Glutamatergic neuron (in vitro differentiated cells): ENCODE measurements around the gene KATNA1. TPM values are rescaled to one million over a fixed set of nuclear protein-coding genes. Genes with fewer than 3 reads are reported as not detected.

ENCODE experiments used
- DNase-seq: peaks from one replicate; pipeline ENCODE4 v3.0.0; 2022
- H3K27ac Mint-ChIP-seq: one replicate; pipeline ENCODE4 v1.8.0; 2020; ENCODE audit warnings: mild to moderate bottlenecking, mixed read lengths, inconsistent platforms; ENCODE audit not compliant: unreplicated experiment
- H3K27me3 Mint-ChIP-seq: one replicate; pipeline ENCODE4 v1.8.0; 2020; ENCODE audit warnings: mild to moderate bottlenecking, moderate library complexity, mixed read lengths, inconsistent platforms; ENCODE audit not compliant: unreplicated experiment
- H3K36me3 Mint-ChIP-seq: one replicate; pipeline ENCODE4 v1.8.0; 2020; ENCODE audit warnings: mild to moderate bottlenecking, mixed read lengths, inconsistent platforms; ENCODE audit not compliant: unreplicated experiment
- H3K4me1 Mint-ChIP-seq: one replicate; pipeline ENCODE4 v1.8.0; 2020; ENCODE audit warnings: mild to moderate bottlenecking, low read depth, mixed read lengths, inconsistent platforms; ENCODE audit not compliant: unreplicated experiment
- H3K4me3 Mint-ChIP-seq: one replicate; pipeline ENCODE4 v1.8.0; 2020; ENCODE audit warnings: mild to moderate bottlenecking, mixed read lengths, inconsistent platforms; ENCODE audit not compliant: unreplicated experiment
- H3K9me3 Mint-ChIP-seq: one replicate; pipeline ENCODE4 v1.8.0; 2020; ENCODE audit warnings: mild to moderate bottlenecking, moderate library complexity, mixed read lengths, inconsistent platforms; ENCODE audit not compliant: unreplicated experiment
- CTCF ChIP-seq: fragments of 200-600 bp; sonication (generic); IDR thresholded peaks from one replicate; pipeline ENCODE4 v1.5.0; 2021; ENCODE audit not compliant: partially characterized antibody, unreplicated experiment
- total RNA-seq: library from RNA; stranded (reverse); fragmentation: NEBNext Ultra II Directional; extraction: Animal tissue kit (Norgen Biotek cat#: 25700); gene quantifications from one replicate; pipeline ENCODE4 v1.2.1, GENCODE V29; 2021; ENCODE audit not compliant: unreplicated experiment

KATNA1 gene
- total RNA-seq, 1 donor from 2014 or later = 10.9 TPM

DNA sequence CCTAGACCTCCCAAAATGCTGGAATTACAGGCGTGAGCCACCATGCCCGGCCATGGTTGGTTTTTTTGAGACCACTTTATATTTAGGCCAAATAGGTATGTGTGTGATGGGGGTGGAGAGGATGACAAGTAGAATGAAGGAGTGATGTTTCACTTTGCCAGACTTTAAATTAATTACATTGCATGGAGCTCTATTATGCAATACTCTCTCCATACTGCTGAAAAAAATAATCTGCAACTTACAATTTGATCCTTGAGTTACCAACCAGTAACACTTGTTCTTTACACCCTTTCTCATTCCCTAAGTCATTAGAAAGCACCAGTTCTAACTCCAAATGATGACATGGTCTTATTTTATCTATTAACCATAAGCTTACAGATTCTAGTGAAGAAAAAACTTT is 55.5 kb downstream of the KATNA1 start:
- Mint-ChIP-seq H3K9me3 (no peaks in the 10 kb centered on the region), H3K27me3 (no peaks in the 10 kb centered on the region), H3K36me3 (no peaks in the 10 kb centered on the region), H3K27ac (no peak overlapping the region), H3K4me3 (no peak overlapping the region), H3K4me1 (no peaks in the 10 kb centered on the region)
- DNase-seq = no peak
- TF ChIP-seq CTCF = no peak

- Mint-ChIP-seq H3K4me1 (no peaks in the 10 kb centered on the region), H3K9me3 (no peaks in the 10 kb centered on the region), H3K27me3 (no peaks in the 10 kb centered on the region), H3K36me3 (no peaks in the 10 kb centered on the region), H3K4me3 (no peak overlapping the region), H3K27ac (no peak overlapping the region)
- DNase-seq = no peak
- TF ChIP-seq CTCF = no peak
Observed at GRCh38 chr6:149586149-149586548, 62.4 kb downstream of the KATNA1 start.

DNA sequence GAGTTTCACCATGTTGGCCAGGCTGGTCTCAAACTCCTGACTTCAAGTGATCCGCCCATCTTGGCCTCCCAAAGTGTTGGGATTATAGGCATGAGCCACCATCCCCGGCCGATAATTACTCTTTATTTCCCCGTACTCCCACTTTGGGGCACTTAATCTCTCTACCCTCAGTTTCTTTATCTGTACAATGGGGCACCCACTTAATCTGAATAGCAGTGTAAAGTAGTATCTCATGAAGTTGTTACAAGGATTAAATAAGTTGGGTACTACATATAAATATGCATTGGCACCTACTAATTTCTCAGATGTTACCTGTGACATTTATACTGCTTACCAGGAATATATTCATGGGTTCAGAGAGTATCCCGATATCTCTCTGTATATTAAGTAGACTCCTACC is 67.2 kb downstream of the KATNA1 start:
- no peaks in the 10 kb centered on the region for H3K9me3 Mint-ChIP-seq
- H3K4me1 Mint-ChIP-seq = no peaks in the 10 kb centered on the region
- no peak for TF ChIP-seq CTCF
- no peak overlapping the region for H3K4me3 Mint-ChIP-seq
- DNase-seq = no peak
- H3K27ac Mint-ChIP-seq = no peak overlapping the region
- no peaks in the 10 kb centered on the region for H3K27me3 Mint-ChIP-seq
- no peaks in the 10 kb centered on the region for H3K36me3 Mint-ChIP-seq

DNA sequence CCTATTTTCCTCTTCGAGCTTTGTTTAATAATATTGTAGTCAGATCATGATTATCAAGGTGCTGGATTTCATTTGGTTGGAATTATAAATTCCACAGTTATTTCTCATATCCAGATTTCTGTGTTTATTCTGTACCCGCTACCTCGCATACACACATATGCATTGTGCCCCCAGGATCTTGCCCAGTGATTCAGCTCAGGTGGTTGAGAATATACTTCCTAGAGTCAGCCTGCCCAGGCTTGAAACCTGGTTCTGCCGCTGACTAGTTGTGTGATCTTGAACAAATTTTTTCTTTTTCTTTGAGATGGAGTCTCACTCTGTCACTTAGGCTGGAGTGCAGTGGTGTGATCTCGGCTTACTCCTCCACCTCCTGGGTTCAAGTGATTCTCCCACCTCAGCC is 67.6 kb downstream of the KATNA1 start:
- TF ChIP-seq CTCF = no peak
- no peaks in the 10 kb centered on the region for H3K36me3 Mint-ChIP-seq
- no peak overlapping the region for H3K27ac Mint-ChIP-seq

DNA sequence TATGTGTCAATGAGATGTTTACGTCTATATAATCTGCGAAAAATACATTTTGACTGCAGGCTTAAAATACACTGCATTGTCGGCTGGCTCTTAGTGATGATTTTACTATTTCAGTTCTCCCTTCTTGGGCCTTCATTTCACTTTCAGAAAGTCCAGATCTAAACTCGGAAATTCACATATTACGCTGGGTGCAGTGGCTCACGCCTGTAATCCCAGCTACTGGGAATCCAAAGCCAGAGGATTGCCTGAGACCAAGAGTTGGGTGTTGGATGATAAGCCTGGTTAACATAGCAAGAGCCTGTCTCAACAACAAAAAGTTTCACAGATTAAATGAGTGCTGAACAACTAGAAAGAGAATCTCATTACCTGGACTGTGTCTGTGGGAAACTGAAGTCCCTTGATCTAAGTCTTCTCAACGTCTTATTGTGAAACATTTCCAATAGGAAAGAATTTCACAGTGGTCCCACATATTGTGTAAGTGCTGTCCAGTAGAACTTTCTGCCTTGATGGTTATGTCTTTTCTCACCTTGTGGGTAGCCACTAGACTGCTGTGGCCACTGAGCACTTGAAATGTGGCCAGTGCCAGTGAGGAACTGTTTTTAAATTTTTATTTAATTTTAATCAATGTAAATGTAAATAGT is 80.4 kb downstream of the KATNA1 start:
- peak overlapping the region; percentile 12 for H3K27ac Mint-ChIP-seq
- H3K36me3 Mint-ChIP-seq = no peaks in the 10 kb centered on the region
- H3K9me3 Mint-ChIP-seq = peaks cover 4% of the 10 kb centered on the region
- H3K27me3 Mint-ChIP-seq = no peaks in the 10 kb centered on the region
- TF ChIP-seq CTCF = no peak
- H3K4me3 Mint-ChIP-seq = peak overlapping the region; percentile 66
- H3K4me1 Mint-ChIP-seq = no peaks in the 10 kb centered on the region
- DNase-seq = no peak

More for the DNA sequence above, 67.6 kb downstream of the KATNA1 start:
- Mint-ChIP-seq H3K27me3 (no peaks in the 10 kb centered on the region), H3K4me3 (no peak overlapping the region), H3K9me3 (no peaks in the 10 kb centered on the region), H3K4me1 (no peaks in the 10 kb centered on the region)
- DNase-seq = no peak
